A549 treated with CORT108297 at 1 μM for 4 hours (cell line): Measurements from ENCODE around the gene FAM174C. TPM values are rescaled to one million over a fixed set of nuclear protein-coding genes. Genes with fewer than 3 reads are reported as not detected.

Source experiments
- total RNA-seq: library from RNA; stranded (reverse); fragments of 200-300 nt; extraction: Qiagen RNA extraction; gene quantifications from 5 replicates; pipeline ENCODE4 v1.2.3, GENCODE V29; 2022

The FAM174C gene
- total RNA-seq: 49.5 to 105 TPM (median 87.7 TPM) in 5 replicates

GRCh38 chr19:1275260-1275975 lies at the start of gene FAM174C:
Gene FAM174C, plus strand, starts transcription at chr19:1275530. Its CDS starts 20 bp downstream, at chr19:1275550.

GRCh38 chr19:1237754-1238368 lies 37.5 kb upstream of the FAM174C start, which contains the start of gene CBARP:
Gene CBARP, minus strand, starts transcription at chr19:1238005. Its CDS starts 1,905 bp downstream, at chr19:1236100.

GRCh38 chr19:1241417-1242095 lies 33.8 kb upstream of the FAM174C start, which contains the start of gene ATP5F1D:
Gene ATP5F1D, plus strand, starts transcription at chr19:1241751. Its CDS starts 100 bp downstream, at chr19:1241851.

GRCh38 chr19:1248139-1248785 lies 27.1 kb upstream of the FAM174C start, which contains the start of gene MIDN:
Gene MIDN, plus strand, starts transcription at chr19:1248583. Its CDS starts 1,714 bp downstream, at chr19:1250297.

GRCh38 chr19:1269065-1269477 lies 6.3 kb upstream of the FAM174C start, which contains the start of gene CIRBP:
Gene CIRBP, plus strand, starts transcription at chr19:1269332. Its CDS starts 1,602 bp downstream, at chr19:1270934.

GRCh38 chr19:1285737-1286360 lies 10.5 kb downstream of the FAM174C start, which contains the start of gene EFNA2:
Gene EFNA2, plus strand, starts transcription at chr19:1285873. Its CDS starts 296 bp downstream, at chr19:1286169.

Other genes with a start within 250 kb of the FAM174C start
- gene CNN2, start 248.9 kb upstream of the FAM174C start, total RNA-seq: 49.8 to 59.3 TPM (median 58.6 TPM) in 5 replicates
- 7.2 to 11.6 TPM (median 10.6 TPM) in 5 replicates for gene ABCA7, start 235.4 kb upstream of the FAM174C start, total RNA-seq
- 1.7 to 2.7 TPM (median 2.6 TPM) in 5 replicates for gene ARHGAP45, start 208.4 kb upstream of the FAM174C start, total RNA-seq
- 187 to 252 TPM (median 237 TPM) in 5 replicates for gene POLR2E, start 180.2 kb upstream of the FAM174C start, total RNA-seq
- gene GPX4, start 171.5 kb upstream of the FAM174C start, total RNA-seq: 409 to 501 TPM (median 496 TPM) in 5 replicates
- gene SBNO2, start 101.3 kb upstream of the FAM174C start, total RNA-seq: 28.1 to 47.8 TPM (median 46.9 TPM) in 5 replicates
- gene STK11, start 69.8 kb upstream of the FAM174C start, total RNA-seq: 28.4 to 40.6 TPM (median 39.4 TPM) in 5 replicates
- gene CBARP, start 37.5 kb upstream of the FAM174C start, total RNA-seq: 2.3 to 4.9 TPM (median 4.5 TPM) in 5 replicates
- 80.9 to 184 TPM (median 172 TPM) in 5 replicates for gene ATP5F1D, start 33.8 kb upstream of the FAM174C start, total RNA-seq
- gene MIDN, start 26.9 kb upstream of the FAM174C start, total RNA-seq: 38.8 to 50.5 TPM (median 43.1 TPM) in 5 replicates
- 90.2 to 178 TPM (median 95.7 TPM) in 5 replicates for gene CIRBP, start 6.2 kb upstream of the FAM174C start, total RNA-seq
- gene EFNA2, start 10.3 kb downstream of the FAM174C start, total RNA-seq: 1.2 to 2.6 TPM (median 1.6 TPM) in 5 replicates
- gene NDUFS7, start 108.4 kb downstream of the FAM174C start, total RNA-seq: 76.1 to 82.1 TPM (median 79.3 TPM) in 5 replicates
- 23.1 to 45.5 TPM (median 42.6 TPM) in 5 replicates for gene GAMT, start 126.0 kb downstream of the FAM174C start, total RNA-seq
- gene DAZAP1, start 132.1 kb downstream of the FAM174C start, total RNA-seq: 77.6 to 108 TPM (median 102 TPM) in 5 replicates
- 1,595 to 2,147 TPM (median 1,872 TPM) in 5 replicates for gene RPS15, start 162.9 kb downstream of the FAM174C start, total RNA-seq
- 1.2 to 2.3 TPM (median 1.6 TPM) in 5 replicates for gene APC2, start 174.6 kb downstream of the FAM174C start, total RNA-seq
- 10.8 to 22.9 TPM (median 20.5 TPM) in 5 replicates for gene C19orf25, start 203.7 kb downstream of the FAM174C start, total RNA-seq
- gene PCSK4, start 214.8 kb downstream of the FAM174C start, total RNA-seq: 0.47 to 1.1 TPM (median 0.82 TPM) in 5 replicates
- 3.8 to 5.7 TPM (median 5.2 TPM) in 5 replicates for gene REEP6, start 215.7 kb downstream of the FAM174C start, total RNA-seq
- 2.7 to 4.4 TPM (median 3.3 TPM) in 5 replicates for gene ADAMTSL5, start 237.5 kb downstream of the FAM174C start, total RNA-seq
- gene PLK5, start 248.5 kb downstream of the FAM174C start, total RNA-seq: 0.05 TPM in 1 of 5 replicates, not detected in the others